Esophagus squamous epithelium (tissue), 4 donors: Measurements from ENCODE around the gene SLC22A16.

ENCODE experiments used
- CTCF ChIP-seq, 6 experiments: fragments of 450-650 bp in 4 of 6; fragments of 200-600 bp in 2 of 6; sonication (generic) in 2 of 6; IDR thresholded peaks; one replicate each; pipeline ENCODE4 v1.5.1; 2016 to 2019; ENCODE audit warnings: antibody characterized with exemption in 6 of 6, mild to moderate bottlenecking in 4 of 6, moderate library complexity in 4 of 6
- POLR2A ChIP-seq, 4 donors: fragments of 450-650 bp; IDR thresholded peaks; one replicate each; pipeline ENCODE4 v1.6.1; 2017; ENCODE audit warnings: antibody characterized with exemption in 4 of 4, mild to moderate bottlenecking in 4 of 4, moderate library complexity in 3 of 4

- TF ChIP-seq CTCF (IDR thresholded peaks at IDR 0.05): no peak
- TF ChIP-seq POLR2A (IDR thresholded peaks at IDR 0.05): no peak
These were observed 57.8 kb downstream of the SLC22A16 start for GRCh38 chr6:110418594-110418993.
